Measurements from ENCODE around the gene IGSF21.

Gene IGSF21

GRCh38 chr1:18097206-18097605, 10.4 kb upstream of the IGSF21 start:
- DNase-seq, result no peak

- DNase-seq, result no peak
Observed at GRCh38 chr1:18099026-18099425, 8.6 kb upstream of the IGSF21 start.

DNA sequence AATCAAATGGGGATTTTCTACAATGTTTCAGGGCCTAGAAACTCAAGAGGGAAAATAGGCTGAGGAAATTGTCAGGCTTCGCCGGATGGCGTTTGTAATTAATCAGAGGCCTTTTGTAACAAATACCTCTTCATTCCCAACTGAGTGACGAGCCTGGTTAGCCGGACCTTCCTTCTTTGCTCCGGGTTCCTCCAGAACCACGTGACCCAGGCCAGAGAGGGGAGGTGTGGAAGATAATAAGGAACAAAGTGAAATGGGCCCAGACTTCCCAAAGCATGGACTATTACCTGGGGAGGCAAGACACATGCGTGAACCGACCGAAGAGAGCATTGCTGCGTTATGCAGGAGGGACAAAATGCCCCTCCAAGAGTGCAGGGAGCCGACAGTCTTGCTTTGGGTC, 7.5 kb upstream of the IGSF21 start:
- no peak for DNase-seq

DNA sequence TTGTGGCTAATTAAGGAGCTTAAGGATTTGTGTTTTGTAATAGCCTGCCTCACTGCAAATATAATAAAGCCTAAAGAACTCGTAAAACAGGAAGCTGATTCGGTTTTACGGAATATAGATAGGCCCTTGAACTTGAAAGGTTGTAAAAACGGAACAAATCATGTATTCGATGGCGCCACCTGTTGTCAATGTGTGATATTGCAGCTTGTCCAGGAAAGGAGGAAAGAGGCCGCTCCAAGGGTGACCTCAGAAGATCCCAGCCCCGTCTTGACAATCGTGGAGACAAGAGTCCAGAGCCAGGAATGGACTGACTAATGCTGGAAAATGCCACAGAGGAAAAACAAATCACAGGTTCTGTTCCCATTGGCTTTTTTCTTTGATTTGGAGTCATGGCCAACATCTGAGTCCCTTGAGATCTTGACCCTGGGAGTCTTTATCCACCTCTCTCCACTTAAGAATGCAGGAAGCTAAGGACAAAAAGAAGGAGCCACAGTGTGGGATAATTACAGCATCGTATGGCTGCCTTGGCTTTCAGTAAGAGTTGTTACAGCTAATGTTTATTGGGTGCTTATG, 7.0 kb upstream of the IGSF21 start:
- peak; percentile 34 for DNase-seq

GRCh38 chr1:18101508-18101907, 6.1 kb upstream of the IGSF21 start:
- DNase-seq, result no peak

GRCh38 chr1:18103788-18104421, 3.7 kb upstream of the IGSF21 start:
- DNase-seq, result no peak

DNA sequence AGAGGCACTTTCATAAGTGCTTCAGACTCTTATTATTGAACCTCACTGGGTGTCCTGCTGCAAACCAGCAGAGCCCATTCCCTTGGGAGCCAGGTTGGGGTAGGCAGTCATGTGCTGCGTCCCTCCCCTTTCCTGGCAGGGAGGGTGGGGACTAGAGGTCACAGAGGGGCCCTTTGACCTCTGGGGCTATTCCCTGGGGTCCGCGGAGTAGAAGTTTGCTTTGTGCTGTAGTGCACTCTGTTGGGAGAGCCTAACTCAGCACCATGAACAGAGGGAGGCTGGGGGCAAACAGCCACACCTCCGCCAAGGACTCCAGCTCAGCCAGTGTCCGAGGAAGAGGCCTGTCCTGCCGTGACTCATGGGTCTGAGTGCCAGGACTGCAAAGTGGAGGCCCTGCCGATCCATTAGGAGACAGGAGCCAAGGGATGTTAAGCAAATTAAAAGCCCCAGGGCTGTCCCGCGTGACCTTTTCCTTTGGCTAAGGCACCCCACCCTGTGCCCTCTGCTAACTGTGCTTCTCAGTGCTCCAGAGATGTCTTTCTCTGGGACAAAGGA, 3.0 kb upstream of the IGSF21 start:
- DNase-seq, result no peak

DNA sequence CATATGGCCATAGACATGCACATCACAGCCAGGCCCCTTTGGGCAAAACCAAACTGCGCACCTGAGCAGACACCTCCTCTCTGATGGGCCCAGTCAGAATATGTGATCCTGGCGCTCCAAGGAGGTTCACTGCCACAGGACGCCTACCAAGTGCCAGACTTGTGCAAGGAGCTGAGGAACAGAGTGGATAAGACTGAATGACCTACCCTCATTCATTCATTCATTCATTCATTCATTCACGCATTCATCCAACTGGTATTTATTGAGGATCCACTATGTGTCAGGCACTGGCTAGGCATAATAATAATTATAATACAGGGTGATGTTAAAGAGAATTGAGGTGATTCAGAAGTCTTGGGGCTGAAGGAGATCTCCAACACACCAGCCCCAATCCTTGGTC, 2.4 kb upstream of the IGSF21 start:
- no peak for DNase-seq

DNA sequence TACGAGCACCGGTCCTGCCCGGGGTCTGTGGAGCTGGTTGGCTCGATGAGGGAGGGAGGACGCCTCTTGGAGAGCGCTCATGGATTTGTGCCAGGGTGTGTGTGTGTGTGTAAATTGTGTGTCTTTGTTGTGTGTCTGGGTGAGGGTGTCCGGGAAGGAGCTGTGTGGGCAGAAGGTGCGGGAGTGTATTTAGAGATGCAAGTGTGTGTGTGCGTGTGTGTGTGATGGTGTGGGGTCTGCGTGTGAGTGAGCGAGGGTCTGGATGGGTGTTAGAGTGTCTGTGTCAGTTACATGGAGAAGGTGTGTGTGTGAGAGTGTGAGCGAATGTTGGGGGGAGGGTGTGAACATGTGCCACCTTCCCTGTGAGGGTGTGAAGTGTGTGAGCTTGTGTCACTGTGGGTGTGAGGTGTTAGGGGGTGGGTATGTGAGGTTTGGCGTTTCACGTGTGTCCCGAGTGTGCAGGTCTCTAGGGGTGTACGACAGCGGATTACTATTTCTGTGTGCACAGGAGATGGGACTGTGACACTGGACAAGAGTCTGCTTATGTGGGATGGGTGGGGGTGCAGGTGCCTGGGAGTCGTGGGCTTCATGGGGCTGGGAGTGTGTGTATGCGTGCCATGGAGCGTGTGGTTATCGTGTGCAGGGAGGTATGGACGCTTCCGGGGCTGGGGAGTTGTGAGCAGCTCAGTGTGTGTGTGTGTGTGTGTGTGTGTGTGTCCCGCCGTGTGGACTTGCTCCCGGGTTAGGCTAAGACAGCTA, 880 bp downstream of the IGSF21 start:
- DNase-seq, result no peak

DNA sequence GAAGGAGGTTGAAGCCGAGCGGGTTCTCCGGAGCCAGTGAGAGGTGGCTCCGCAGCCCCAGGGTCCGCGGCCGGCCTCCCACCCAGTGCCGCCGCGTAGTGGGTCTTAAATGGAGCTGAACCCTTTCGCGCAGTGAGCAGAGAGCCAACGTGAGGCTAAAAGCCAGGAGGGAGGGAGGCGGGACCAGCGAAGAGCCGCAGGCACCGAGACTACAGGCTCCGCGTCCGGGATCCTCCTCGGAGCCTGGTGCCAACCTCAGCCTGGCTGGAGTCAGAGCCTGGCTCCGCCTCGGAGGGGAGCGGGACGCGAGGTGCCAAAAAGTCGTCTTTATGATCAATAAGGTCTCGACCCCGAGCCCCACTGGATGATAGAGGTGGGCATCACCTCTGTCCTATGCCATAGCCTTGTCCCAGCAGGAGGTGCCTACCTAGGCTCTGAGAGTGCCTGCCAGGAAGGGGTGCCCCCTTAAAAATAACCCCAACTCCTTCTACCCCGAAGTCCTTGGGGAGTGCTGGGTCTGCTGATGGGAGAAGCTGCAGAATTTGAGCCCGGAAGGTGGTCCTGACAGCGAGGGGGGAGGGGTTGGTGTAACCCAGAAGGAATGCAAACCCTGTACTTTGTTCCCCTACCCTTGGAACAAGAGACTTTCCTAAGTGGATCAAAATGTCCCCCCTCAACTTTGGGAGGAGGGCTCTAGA, 1.6 kb downstream of the IGSF21 start:
- DNase-seq, result no peak

DNA sequence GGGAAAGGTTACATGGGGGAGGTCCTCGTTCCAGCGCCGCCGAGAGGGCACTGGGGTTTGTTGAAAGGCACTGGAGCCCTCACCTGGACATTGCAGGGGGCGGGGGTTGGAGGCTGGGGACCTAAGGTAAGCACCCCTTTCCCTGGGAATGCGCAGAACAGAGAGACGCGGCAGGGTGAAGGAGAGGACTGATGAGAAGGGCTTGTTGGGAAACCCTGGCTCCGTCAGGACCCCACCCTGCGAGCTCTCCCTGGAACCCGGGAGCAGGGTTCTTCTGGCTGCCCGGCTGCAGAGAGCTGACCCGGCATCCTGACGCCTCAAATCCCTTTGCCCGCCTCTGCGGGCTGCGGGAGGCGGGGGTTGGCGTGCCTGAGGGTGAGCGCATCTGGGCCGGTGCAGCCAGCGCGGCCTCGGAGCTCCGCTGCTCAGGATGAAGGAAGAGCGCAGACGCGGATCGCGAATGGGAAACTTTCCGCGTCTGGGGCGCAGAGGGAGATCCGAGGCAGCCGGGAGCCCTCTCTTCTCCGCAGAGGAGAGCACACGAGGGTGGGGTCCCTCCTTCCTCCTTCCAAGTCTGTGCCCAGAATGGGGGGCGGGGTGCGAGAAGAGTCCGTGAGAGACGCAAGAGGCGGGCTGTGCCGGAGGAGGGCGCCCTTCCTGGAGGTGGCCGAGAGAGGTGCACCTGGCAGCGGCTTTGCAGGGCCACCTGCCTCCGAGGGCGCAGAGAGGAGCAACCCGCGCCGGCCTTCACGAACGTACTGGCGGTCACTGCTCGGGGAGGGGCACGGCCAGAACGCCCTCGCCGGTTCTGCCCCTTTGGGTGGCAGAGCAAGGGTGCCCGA, 2.4 kb downstream of the IGSF21 start:
- no peak for DNase-seq

- DNase-seq, result no peak
Observed at GRCh38 chr1:18110598-18110939, 3.0 kb downstream of the IGSF21 start.

DNA sequence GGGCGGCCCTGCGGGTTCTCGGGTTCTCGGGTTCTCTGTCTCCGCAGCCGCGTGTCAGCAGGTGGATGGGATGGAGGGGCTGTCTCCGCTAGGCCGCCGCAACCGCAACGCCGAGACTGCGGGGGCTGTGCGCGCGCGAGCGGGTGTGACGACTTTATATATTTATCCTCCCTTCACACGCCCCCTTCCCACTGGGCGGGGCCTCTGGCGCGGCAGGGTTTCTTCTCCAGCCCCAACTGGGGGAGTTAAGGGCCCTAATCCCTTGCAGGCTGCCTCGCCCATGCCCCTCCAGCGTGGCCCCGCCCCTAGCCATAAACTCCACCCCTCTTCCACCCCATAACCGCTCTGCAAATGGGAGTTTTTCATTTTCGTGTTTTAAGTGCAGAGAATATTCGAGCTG, 3.4 kb downstream of the IGSF21 start:
- DNase-seq, result no peak

DNA sequence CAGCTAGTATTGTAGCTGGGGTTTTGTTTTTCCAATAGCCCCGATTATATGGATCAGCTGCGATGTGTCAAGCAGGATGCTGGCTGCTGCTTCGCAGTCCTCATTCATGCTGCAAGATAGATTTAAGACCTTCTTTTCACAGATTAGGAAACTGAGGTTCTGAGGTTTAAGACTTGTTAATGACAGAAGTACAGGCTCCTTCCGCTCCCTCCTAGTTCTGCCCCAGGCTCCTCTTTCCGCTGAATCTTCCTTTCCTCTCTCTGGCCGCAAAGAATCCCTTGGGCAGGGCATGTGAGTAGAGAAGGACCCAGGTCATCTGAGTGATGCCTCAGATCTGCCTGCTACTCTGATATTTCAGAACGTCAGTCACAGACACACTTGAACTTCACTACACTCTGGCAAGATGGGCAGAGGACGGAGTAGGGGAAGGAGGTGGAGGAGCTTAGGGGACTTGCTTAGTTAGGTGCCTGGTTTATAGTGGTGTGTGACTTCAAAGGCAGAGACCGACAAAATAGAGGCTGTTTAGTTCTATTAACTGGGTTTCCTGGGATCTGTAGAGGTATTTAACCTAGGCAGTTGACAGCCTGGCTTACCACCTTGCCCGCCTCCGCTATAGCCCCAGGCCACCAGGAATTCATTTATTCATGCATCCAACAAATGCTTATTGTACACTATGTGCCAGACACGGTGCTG, 4.2 kb downstream of the IGSF21 start:
- no peak for DNase-seq

DNA sequence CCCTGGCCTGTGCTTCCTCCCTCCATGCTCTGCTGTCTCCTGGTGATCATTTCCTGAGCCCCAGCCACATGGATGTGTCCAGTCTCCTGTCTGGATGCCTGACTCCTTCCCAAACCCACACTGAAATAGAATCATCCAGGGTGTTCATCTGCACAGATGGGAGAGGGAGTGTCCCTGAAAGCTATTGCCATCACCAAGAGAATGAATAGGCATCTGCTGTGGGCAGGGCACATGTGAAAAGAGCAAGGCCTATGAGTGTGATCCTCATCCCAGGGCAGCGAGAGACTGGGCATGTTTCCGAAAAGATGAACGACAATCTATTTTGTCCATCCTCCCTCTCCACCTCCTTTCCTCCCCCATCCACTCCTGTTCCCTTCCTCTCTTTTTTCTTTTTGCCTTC, 5.0 kb downstream of the IGSF21 start:
- DNase-seq, result no peak

GRCh38 chr1:18114726-18115410, 7.3 kb downstream of the IGSF21 start:
- no peak for DNase-seq

- DNase-seq, result no peak
Observed at GRCh38 chr1:18116777-18117176, 9.2 kb downstream of the IGSF21 start.

DNA sequence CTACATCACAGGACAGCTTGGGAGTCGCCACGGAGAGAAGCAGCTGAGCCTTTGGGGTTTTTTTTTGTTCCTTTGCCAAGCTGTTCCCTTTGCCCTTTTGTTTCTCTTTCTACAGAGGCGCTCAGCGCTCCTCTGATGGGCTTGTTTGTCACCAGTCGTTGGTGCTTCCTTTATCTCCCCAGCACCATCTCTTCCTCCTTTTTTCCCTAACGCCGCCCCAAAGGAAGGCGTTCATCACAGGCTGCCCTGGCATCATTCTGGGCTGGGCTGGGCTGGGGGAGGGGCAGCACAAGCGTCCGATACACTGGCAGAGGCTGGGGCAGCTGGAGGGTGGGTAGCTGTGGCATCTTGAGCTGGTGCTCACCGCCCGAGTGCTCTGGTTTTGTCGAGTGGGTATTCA, 10.5 kb downstream of the IGSF21 start:
- no peak for DNase-seq

GRCh38 chr1:18118491-18118890, 10.9 kb downstream of the IGSF21 start:
- no peak for DNase-seq

GRCh38 chr1:18119289-18119688, 11.7 kb downstream of the IGSF21 start:
- no peak for DNase-seq

DNA sequence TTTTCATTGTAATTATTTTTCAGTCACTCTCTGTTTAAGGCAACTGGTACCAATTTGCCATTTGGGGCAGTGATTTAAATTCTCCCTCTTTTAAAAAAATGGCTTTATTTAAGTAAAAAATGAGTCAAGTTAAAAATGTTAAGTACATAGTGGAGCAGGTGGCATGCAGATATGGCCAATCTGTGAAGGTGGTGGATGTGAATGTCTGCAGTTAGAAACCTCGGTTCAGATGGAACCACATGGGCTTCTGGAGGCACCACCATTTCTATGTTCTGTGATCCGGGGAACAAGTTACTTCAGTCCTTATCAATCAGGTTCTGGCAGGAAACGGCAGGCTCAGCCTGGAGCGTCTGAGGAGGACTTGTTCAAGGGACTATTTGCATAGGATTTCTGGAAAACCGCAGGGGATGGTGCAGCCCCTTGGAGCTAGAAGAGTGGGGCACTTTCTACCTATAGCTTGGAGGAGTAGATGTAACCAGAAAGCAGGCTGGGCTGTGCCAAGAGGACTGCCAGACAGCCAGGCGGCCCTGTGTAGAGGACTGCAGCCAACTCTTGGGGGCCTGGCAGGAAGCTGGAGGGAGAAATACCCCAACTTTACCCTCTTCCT, 12.3 kb downstream of the IGSF21 start:
- no peak for DNase-seq
